ENCODE results near the gene SCD.
A peak's percentile ranks its signal among the peaks of the same experiment; 100 is the strongest.

Gene SCD

DNA sequence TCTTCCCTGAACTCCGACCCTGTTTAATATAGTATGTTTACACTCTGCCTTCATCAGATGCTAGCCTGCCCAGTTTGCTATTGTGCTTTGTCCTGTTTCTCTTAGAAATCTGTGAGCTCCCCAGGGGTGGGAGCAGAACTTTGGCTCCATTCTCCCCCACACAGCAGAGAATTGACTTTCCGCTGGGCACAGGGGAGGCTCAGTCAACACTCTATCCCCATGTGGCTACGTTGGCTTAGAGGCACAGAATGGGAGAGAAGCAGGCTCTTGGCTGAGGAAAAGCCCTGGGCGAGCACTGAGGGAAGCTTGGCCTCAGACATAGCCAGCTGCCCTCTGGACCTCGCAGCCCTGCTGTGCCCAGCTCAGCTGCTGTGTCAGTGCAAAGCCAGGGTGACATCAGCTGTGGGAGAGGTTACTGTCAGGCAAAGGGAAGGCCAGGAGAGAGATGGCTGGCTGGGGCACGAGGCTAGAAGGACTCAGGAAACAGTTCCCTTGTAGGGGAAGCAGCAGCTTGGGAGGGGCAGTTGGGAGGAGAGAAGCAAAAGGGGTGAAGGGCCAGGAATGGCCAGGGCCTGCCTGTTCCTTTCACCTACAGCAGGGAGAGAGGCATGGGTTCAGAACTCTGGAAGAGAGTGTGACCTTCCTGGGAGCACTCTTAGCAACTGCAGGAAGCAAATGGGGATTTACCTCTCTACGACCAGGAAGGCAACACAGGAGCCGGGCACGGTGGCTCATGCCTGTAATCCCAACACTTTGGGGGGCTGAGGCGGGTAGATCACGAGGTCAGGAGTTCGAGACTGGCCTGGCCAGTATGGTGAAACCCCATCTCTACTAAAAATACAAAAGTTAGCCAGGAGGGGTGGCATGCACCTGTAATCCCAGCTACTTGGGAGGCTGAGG, 5.8 kb upstream of the SCD start:
- DNase-seq = no peak

DNA sequence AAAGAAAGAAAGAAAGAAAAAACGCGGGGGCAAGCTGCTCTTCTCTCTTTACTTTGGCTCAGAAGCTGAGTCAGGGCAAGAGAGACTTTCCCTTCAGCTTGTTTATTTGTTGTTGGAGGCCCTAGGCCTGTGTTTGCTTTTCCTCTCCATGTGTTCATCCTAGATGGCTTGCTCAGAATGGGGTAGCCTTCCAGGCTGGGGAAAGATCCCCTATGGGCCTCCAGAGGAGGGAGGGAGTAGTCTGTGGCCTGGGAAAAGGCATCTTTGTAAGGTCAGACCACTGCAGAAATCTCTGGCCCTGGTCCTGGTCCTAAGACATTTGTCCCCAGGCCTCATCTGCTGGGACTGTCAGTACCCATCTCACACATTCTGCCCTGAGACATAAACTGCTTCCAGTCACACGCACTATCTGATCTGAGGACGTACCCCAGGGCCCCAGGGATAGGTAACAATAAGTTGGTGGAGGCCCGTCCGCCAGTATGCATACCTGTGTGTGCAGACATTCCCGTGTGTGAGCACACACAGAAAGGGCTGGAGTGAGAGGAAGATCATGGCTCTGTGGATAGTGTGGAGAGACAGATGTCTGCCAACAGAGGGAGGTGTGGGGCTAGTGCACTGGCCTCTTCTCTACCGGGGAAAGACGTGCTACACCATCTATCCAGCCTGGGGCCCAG, 4.9 kb upstream of the SCD start:
- peak; percentile 13 to 43 for DNase-seq

DNA sequence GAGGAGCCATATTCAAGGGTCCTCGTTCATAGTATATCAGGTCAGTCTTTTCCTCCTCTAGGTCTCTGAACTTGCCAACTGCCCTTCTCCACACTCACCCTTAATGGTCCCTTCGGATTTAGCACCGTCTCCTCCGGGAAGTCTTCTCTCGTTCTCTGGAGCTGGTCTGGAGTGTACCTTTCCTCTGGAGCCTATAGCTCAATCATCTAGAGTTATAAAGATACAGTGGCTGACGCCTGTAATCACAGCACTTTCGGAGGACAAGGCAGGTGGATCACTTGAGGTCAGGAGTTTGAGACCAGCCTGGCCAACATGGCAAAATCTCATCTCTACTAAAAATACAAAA, 4.4 kb upstream of the SCD start:
- DNase-seq = no peak

DNA sequence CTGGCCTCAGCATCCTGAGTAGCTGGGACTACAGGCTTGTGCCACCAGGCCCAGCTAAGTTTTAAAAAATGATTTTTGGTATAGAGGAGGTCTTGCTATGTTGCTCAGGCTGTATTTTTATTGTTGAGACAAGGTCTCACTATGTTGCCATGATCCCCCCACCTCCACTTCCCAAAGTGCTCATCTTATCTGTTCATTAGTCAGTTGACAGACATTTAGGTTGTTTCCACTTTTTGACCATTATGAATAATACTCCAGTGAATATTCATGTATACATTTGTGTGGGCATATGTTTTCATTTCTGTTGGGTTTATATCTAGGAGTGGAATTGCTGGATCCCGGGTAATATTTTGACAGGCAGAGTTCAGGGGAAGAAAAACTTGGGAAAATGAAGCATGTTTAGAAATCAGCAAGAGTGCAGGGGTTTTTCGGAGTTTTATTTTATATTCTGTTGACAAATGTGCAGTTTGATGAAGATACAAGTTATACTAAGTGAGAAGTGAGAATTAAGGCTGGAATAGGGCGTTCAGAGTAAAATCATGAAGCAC, 2.7 kb upstream of the SCD start:
- DNase-seq = no peak

DNA sequence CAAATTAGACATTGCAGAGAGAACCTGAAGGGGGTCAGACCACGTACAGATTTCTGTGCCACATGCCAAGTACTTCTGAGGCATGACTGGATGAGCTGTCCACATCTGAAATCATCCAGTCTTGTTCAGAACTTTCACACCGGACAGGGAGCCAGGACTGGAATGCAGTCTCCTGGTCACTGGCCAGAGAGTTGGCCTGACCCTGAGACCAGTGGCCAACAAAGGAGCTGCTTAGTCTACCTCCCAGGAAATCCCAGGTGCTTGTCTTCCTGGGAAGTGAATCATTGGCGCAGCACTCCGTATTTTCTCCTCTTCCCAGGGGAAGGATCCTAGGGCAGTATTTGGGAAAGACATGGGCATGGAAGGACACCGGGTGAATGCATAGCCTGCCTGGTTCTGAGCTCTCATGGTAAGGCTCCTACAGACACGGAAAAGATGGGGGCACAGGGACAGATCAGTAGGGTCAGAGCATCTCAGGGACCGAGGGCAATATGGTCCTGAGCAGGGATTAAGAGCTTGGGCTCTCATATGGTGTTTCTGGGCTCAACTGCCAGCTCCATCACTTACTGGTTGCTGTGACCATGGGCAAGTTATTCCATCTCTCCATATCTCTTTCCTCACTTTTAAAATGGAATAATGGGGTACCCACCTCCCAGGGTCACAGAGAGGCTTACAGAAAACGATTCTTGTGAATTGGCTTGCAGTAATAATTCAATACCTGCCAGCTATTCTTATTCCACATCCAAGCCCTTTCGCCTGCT, 1.3 kb upstream of the SCD start:
- peak in 1 of 2 experiments; percentile 23 for DNase-seq

DNA sequence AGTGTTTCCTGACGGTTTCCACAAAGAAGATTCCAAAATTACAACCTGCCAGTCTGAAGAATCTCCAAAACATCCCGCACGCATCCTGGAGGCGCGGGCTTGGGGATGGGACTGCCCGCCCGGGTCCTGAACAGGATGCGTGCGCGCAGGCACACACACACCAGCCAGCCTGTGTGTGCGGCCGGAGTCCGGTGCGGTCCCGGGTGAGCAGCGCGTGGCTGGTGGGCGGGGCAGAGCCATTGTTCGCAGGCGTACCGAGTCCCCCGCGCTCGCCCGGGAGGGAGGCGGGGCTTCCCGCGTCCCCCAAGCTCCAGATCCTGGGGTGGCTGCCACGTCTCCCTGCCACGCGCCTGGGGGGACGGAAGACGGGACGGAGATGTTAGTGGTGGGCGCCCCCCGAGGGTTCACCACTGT, 675 bp upstream of the SCD start:
- peak; percentile 37 to 49 for DNase-seq

DNA sequence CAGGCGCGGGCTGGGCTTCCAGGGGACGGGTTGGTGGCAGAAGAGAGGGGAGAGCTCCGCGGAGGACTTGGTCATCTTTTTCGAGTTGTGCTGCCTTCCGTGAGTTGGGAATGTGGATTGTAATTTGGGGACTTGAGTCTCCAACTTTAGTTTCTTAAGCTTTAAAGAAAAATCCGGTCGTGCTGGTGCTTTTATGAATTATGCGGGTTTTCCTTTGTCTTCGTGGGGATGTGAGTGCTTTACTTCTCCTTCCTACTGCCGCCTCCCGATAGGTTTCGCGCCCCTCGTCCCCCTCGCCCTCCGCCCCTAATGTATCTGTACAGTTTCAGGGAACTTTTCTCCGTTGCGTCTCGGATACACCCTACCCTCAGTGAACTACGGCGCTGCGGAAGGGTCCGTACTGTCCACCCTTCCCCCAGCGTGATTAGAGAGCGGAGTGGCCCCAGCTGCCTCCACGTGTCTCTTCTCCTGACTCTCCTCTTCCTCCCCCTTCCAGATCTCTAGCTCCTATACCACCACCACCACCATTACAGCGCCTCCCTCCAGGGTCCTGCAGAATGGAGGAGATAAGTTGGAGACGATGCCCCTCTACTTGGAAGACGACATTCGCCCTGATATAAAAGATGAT, 649 bp downstream of the SCD start:
- DNase-seq = peak in 1 of 2 experiments; percentile 17

DNA sequence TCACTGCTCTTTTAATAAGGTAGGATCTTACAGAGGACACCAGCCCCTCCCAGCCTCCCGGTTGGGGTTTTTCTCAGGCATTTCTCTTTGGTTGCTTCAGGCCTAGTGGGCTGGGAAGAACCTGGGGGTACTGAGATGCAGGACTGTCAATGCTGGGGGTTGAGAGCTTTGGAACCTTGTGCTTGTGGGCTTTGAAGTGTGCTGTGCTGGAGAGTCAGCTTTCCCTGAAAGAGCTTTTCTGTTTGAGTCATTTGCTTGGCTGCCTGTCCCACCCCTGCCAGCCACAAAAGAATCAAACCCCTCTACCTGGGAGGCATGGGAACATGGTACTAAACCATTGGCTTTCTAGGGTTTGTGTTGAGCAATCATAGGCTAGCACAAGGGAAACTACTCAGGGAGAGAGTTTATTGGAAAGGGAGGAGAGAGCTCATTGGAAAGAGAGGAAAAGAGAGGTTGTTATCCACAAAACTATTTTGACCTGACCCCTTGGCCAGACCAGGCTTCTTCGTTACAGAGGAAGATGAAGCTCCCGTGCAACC, 1.4 kb downstream of the SCD start:
- no peak for DNase-seq

DNA sequence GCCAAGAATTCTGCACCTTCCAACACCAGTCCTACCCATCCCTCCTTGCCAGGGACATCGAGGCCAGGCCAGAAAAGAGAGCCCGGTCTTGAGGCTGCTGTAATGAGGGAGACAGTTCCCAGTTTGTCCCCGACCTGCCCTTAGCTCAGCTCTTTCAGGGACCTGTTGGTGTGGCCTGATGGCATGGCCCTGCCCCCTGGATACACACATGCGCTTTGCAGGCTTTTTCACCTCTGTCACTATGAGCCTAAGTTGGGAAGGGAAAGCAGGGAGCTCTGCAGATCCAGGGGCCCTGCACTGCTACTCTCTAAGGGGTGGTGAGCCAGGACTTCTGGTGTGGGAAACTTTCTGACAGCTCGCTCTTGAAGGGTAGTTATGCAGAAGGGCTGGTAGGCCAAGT, 2.1 kb downstream of the SCD start:
- no peak for DNase-seq

DNA sequence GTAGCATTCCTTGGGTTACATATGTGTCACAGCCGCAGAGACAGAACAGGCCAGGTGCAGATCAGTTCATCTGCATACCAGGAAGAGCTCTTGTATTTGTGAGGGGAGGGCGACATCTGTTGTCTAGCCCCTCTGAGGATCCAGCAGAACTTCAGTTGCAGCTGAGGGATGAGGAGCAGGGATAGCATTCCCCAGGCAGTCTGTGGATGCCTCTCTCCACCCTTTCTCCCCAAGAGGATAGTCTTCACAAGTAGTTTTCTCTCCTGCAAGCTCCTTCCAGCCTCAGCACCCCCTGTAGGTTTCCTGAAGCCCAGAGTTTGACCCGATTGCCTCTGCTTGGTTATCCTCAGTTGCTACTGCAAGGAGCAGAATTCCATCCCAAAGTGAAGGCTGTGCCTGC, 2.6 kb downstream of the SCD start:
- peak in 1 of 2 experiments; percentile 14 for DNase-seq

DNA sequence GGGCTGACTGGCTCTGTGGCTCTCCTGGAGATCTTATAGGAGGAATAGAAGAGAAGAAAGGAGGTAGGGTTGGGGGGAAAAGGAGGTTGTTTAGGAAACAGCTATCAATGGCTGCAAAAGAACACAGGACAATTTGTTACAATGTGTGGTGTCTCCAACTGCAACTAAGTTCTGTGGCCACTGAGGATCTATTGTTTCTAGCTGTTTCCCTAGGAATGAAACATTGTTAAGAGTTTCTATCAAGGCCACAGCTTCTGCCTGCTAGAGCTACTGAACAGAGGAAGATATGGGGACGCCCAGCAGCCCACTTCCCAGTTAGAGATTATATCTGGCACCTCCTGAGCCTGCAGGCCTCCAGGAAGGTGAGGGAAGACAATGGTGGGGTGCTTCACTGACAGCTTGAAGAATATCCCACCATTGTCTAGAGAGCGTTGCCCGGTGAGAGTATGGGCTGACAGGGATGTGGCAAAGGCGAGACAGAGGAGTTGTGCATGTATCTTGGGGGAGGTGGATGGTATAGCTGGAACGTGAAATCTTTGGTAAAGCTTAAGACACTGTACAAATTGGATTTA, 4.0 kb downstream of the SCD start:
- no peak for DNase-seq

DNA sequence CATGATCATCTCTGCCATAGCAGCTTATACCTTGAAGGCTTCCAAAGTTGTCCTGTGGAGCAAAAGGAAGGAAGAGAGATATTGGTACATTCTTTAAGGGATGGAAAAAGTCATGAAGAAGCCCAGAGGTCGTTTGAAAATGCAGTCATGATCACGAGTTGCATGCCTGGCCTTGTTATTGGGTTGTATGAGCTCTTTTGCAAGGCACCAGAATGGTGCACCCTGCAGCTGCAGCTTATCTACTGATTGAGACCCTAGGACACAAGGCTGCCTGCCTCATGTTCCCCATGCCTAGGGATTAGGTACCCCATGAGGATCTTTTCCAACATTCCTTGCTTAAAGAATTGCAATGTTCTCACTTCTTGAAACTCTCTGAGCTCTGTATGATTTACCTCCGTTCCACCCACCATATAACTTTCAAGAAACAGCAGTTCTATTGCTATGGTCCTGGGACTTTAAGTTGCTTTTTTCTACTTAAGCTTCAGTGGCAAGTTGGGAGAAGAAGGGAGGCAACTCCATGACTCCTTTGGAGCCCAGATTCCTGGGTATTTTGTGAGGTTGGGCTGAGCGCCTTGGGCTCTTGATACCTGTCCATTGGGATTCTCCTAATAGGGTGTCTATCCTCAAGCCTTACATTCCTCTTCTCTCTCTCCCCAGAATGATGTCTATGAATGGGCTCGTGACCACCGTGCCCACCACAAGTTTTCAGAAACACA, 6.9 kb downstream of the SCD start:
- no peak for DNase-seq

DNA sequence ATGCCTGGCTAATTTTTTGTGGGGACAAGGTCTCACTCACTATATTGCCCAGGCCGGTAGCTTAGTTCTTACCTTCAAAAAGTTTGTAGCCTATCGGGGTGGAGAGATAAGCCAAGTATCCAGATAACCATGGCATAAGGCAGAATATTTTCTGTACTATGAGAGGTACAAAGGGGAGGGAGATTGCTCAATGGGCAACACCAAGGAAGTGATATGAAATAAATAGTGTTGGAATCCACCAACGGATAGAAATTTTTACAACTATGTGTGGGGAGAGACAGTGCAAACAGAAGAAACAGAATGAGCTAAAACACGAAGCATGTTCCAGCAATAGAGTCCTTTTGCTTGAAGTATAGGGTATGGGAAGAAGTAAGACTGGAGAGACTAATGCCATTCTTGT, 8.1 kb downstream of the SCD start:
- DNase-seq = no peak

DNA sequence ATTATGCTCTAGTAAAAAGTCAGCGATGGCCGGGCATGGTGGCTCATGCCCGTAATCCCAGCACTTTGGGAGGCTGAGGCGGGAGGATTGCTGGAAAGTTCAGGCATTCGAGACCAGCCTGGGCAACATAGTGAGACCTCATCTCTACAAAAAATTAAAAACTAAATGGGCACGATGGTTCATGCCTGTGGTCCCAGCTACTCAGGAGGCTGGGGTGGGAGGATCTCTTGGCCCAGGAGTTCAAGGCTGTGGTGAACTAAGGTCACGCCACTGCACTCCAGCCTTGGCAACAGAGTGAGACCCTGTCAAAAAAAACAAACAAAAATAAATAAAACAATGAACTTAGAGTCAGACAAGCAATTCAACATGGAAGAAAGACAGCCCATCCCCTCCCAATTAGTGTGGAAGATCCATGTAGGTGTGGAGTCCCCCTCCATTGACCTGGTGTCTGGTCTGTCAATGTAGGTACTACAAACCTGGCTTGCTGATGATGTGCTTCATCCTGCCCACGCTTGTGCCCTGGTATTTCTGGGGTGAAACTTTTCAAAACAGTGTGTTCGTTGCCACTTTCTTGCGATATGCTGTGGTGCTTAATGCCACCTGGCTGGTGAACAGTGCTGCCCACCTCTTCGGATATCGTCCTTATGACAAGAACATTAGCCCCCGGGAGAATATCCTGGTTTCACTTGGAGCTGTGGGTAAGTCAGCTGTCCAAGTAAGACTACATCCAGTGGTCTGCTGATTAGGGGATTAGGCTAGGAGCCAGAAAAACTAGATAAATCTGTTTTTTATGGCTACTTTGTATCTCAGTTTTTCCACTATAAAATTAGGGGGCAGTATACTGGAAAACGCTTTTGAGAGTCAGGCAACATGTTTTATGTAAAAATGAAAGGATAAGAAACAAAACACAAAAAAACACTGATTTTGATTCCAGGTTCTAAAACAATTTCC, 9.3 kb downstream of the SCD start:
- no peak for DNase-seq

DNA sequence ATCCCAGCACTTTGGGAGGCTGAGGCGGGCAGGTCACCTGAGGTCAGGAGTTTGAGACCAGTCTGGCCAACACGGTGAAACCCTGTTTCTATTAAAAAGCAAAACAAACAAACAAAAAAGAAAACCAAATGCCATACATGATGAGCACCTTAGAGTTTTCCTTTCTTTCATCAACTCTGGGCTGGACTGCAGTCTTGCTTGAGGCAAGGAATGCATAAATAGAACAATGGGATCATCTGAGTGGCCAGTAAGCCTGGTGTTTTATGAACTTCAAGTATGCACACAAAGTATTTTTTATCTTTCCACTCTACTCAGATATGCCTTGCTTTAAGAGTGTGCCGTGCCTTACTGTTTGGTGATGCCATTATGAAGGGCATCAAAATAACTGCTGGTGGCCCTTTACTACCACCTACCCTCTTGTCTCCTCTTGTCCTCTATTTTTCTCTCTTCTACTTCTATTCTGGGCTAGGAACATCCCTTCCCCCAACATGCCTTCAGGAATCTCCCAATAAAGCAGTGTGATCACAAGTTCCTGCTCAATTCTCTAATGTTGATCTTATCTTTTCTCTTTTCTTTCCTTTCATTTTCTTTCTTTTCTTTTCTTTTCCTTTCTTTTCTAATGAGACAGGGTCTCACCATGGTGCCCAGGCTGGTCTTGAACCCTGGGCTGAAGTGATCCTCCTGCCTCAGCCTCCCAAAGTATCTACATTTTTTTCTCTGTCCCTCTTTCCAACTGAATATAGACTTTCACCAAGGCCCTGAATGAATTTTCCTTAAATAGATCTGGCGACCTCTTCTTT, 10.2 kb downstream of the SCD start:
- DNase-seq = no peak

DNA sequence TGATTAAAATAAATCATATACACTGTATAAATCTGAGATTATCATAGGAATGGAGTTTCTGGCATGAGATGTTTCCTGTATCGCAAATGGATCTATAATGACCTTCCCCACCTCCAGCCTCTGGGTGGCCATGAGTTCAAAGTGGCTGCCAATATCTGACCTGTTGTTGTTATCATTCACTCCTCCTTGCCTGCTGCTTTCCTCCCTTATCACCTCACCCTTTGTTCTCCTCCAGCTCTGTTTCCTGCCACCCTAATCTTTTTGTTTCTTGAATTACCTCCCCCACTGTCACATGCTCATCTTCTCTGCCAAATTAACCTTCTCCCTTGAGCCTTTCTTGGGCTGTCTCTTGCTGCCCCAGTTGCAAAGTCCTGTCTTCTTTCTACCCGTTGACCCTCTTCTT, 12.0 kb downstream of the SCD start:
- DNase-seq = no peak

DNA sequence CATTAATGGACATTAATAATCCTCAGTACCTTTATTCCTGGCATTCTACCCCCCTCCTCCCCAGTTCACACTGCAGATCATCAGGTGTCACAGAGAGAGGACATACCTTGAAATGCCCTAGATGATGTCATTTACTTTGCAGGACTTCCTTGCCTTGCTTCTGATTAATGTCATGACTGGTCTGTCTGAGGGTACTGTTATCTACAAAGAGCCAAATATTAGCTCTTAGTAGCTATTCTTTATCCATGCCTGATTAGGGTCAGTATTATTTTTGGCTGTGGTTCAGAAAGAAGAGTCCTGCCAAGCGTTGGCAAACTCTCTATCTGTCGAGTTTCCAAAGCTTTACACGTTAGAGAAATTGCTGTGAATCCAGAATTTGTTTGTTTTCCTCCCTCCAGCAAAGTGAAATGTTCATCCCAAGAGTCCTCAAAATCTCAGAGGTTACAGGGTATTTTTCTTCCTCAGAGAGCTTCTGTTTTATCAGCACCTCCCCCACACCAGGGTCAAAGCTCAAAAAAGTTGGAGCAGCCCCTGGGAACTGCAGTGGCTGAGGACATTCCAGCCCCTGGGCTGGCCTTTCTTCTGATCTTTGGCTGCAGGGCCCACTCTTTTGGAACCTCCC, 12.6 kb downstream of the SCD start:
- no peak for DNase-seq

DNA sequence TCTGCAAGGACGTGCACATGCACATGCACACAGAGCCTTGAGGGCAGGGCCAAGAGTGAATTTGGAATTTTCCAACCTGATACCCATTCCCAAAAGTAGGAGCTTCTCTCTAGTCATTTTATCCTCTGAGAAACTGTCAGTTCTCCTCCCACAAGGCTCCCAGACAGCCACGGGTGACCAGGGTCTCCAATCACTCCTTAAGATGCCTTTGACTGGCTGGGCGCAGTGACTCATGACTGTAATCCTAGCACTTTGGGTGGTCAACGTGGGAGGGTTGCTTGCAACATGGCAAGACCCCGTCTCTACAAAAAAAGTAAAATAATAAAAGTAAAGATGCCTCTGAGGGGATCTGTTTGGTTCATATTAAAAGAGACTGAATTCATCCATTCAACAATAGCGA, 13.2 kb downstream of the SCD start:
- no peak for DNase-seq

Data from NCI-H524 (cell line).